Thyroid gland (tissue), 4 donors: ENCODE measurements around the gene UGT1A6.

Experiments used
- CTCF ChIP-seq, 6 experiments: fragments of 200-600 bp in 3 of 6; fragments of 450-650 bp in 3 of 6; sonication (generic) in 3 of 6; IDR thresholded peaks; one replicate each; pipeline ENCODE4 v1.5.1; 2016 to 2019; ENCODE audit warnings: antibody characterized with exemption in 6 of 6, mild to moderate bottlenecking in 2 of 6, inconsistent platforms in 1 of 6, moderate library complexity in 1 of 6
- POLR2A ChIP-seq, 2 donors: fragments of 450-650 bp; IDR thresholded peaks; one replicate each; pipeline ENCODE4 v1.6.1; 2017; ENCODE audit warnings: antibody characterized with exemption in 2 of 2, mild to moderate bottlenecking in 2 of 2, moderate library complexity in 1 of 2

- TF ChIP-seq POLR2A (IDR thresholded peaks at IDR 0.05), result no peak
- TF ChIP-seq CTCF (IDR thresholded peaks at IDR 0.05), result no peak
Measured at GRCh38 chr2:233800208-233800607, 107.5 kb downstream of the UGT1A6 start.
